ENCODE data around the gene PRSS2.

Gene PRSS2

DNA sequence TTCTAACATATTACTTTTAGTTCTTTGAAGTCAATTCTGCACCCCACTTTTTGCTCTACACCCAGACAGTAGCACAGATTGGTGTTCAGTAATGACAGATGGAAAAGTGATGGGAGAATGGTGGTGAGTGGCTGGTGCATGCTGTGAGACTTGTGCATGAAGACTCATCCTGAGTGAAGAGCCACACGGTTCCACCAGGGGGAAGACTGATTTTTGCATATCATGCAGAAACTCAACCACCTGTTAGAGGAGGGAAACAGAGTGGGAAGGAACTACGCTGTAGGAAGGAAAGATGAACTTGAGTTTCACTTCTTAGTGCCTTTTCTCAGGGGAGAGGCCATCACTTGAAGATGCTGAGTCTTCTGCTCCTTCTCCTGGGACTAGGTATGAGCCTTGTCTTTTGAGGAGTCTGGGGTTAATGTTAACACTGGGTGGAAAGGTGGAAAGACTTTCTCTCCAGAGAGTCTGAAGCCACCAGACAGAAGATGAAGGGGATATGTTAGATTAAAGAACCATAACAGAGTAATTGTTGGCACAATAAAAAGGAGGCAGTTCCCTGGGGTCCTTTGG lies 30.8 kb upstream of the PRSS2 start:
- no peak for TF ChIP-seq SIN3A (IDR thresholded peaks at IDR 0.05; ENCODE audit: borderline replicate concordance, insufficient read depth, low read length)
- TF ChIP-seq REST (IDR thresholded peaks at IDR 0.05; ENCODE audit: insufficient read depth in 1 of 2, low read depth in 2 of 2, low read length in 2 of 2), result no peak
- no peak for TF ChIP-seq FOXP2 (optimal IDR thresholded peaks at IDR 0.05; ENCODE audit: borderline replicate concordance, extremely low read depth, extremely low read length, insufficient read depth)
- no peak for TF ChIP-seq POLR2AphosphoS5 (IDR thresholded peaks at IDR 0.05; ENCODE audit: low read depth, low read length)
- no peak for TF ChIP-seq TAF1 (IDR thresholded peaks at IDR 0.05; ENCODE audit: borderline replicate concordance, insufficient read depth, low read length)

DNA sequence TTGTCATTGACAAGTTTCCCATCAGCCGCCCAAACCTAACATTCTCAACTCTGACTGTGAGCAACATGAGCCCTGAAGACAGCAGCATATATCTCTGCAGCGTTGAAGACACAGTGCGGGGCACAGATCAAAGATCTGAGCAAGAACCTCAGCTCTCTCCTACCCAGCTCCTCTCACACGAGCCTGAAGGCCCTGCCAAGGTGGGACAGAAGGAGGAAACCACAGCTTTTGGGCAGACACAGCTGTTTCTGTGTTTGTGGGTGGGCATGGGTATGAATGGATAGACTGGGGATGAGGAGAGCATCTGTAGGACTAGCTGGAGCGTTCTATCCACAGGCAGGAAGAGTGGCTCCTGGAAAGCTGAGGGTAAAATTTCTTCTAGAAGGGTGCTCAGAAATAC lies 30.0 kb upstream of the PRSS2 start:
- TF ChIP-seq REST (IDR thresholded peaks at IDR 0.05; ENCODE audit: insufficient read depth in 1 of 2, low read depth in 2 of 2, low read length in 2 of 2) (no peak), TAF1 (IDR thresholded peaks at IDR 0.05; ENCODE audit: borderline replicate concordance, insufficient read depth, low read length) (no peak), FOXP2 (optimal IDR thresholded peaks at IDR 0.05; ENCODE audit: borderline replicate concordance, extremely low read depth, extremely low read length, insufficient read depth) (no peak), SIN3A (IDR thresholded peaks at IDR 0.05; ENCODE audit: borderline replicate concordance, insufficient read depth, low read length) (no peak), POLR2AphosphoS5 (IDR thresholded peaks at IDR 0.05; ENCODE audit: low read depth, low read length) (no peak)

DNA sequence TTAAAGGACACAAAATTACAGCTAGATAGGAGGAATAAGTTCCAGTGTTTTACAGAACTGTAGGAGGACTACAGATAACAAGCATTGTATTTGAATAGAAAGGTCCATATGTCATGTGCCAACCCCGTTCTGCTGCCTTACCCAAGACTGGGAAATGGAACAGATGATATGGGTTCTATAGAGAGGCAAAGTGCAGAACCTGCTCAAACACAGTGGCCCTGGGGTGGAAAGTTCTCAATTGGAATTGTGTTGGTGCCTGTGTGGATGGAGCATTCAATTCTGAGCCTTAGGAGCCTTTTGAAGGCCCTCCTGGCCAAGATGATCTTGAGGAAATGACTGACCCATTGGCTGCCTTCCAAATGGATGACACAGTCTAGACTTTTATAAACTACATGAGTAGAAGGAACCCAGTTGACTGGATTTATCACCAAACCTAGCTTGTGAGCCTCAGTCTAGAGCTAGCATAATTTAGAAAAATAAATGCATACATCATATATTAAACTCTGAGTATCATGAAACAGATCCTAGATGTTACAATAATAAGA lies 25.6 kb upstream of the PRSS2 start:
- TF ChIP-seq TAF1 (IDR thresholded peaks at IDR 0.05; ENCODE audit: borderline replicate concordance, insufficient read depth, low read length), result no peak
- no peak for TF ChIP-seq POLR2AphosphoS5 (IDR thresholded peaks at IDR 0.05; ENCODE audit: low read depth, low read length)
- no peak for TF ChIP-seq SIN3A (IDR thresholded peaks at IDR 0.05; ENCODE audit: borderline replicate concordance, insufficient read depth, low read length)
- TF ChIP-seq REST (IDR thresholded peaks at IDR 0.05; ENCODE audit: insufficient read depth in 1 of 2, low read depth in 2 of 2, low read length in 2 of 2), result no peak
- TF ChIP-seq FOXP2 (optimal IDR thresholded peaks at IDR 0.05; ENCODE audit: borderline replicate concordance, extremely low read depth, extremely low read length, insufficient read depth), result no peak

DNA sequence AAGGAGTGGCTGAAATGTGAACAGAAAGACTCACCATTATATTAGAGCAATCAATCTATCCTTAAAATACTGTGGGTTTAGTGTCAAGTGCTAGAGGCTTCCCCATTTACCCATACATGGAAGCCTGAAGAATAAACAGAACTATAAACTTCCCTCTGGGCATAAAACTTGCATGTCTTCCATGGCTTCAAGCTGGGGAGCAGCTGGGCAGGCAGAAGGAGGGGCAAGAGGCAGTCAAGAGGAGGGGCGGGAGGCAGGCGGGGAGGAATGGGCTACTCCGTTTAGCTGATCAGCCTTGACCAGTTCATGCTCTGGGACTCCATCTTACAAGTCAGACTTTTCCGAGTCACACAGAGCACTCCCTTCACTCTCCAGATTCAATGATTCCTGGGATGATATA lies 25.0 kb upstream of the PRSS2 start:
- TF ChIP-seq TAF1 (IDR thresholded peaks at IDR 0.05; ENCODE audit: borderline replicate concordance, insufficient read depth, low read length), result no peak
- no peak for TF ChIP-seq REST (IDR thresholded peaks at IDR 0.05; ENCODE audit: insufficient read depth in 1 of 2, low read depth in 2 of 2, low read length in 2 of 2)
- TF ChIP-seq FOXP2 (optimal IDR thresholded peaks at IDR 0.05; ENCODE audit: borderline replicate concordance, extremely low read depth, extremely low read length, insufficient read depth), result no peak
- TF ChIP-seq SIN3A (IDR thresholded peaks at IDR 0.05; ENCODE audit: borderline replicate concordance, insufficient read depth, low read length), result no peak
- TF ChIP-seq POLR2AphosphoS5 (IDR thresholded peaks at IDR 0.05; ENCODE audit: low read depth, low read length), result no peak
